ENCODE data around the gene MPIG6B.

DNA sequence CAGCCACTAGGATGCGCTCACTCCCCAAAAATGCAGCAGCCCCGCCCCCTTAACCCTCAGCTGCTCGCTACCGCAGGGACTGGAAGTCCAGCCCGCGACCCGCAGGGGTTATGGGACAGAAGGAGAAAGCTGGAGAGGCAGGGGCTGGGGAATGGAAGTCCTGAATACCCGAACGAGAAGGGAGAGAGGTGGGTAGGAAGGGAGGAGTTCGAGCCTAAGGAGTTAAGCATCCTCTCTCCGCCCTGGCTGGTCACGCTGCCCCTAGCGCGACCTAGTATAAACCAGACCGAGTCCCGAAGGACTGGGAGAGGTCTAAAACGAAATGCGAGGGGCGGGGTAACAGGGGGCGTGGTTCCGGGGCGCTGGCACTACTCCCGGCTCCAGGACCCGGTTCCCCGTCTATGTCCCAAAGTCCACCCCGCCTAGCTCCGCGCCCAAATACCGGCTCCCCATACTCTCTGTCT lies 6.4 kb downstream of the MPIG6B start:
- TF ChIP-seq, protein P1, sequence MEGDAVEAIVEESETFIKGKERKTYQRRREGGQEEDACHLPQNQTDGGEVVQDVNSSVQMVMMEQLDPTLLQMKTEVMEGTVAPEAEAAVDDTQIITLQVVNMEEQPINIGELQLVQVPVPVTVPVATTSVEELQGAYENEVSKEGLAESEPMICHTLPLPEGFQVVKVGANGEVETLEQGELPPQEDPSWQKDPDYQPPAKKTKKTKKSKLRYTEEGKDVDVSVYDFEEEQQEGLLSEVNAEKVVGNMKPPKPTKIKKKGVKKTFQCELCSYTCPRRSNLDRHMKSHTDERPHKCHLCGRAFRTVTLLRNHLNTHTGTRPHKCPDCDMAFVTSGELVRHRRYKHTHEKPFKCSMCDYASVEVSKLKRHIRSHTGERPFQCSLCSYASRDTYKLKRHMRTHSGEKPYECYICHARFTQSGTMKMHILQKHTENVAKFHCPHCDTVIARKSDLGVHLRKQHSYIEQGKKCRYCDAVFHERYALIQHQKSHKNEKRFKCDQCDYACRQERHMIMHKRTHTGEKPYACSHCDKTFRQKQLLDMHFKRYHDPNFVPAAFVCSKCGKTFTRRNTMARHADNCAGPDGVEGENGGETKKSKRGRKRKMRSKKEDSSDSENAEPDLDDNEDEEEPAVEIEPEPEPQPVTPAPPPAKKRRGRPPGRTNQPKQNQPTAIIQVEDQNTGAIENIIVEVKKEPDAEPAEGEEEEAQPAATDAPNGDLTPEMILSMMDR (IDR thresholded peaks at IDR 0.05): peak in 3 of 6 experiments; percentile 59 to 84 (median 72)
- TF ChIP-seq POLR2A (IDR thresholded peaks at IDR 0.05): peak; percentile 30 to 74
